ENCODE data around the gene NFE2L1.
"Not testable (repeated sequence)": the region's sequence is repeated elsewhere in the genome, so short reads cannot be mapped to it uniquely, and the experiment has no call there.

DNA sequence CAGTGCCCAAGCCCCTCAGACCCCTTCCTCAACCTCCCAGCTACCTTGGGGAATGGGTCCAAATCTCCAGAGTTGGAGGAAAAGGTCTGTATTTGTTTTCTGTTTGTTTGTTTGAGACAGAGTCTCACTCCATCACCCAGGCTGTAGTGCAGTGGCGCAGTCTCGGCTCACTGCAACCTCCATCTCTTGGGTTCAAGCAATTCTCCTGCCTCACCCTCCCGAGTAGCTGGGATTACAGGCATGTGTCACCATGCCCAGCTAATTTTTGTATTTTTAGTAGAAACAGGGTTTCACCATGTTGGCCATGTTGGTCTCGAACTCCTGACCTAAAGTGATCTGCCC lies 30.4 kb upstream of the NFE2L1 start:
- TF ChIP-seq, protein P1, sequence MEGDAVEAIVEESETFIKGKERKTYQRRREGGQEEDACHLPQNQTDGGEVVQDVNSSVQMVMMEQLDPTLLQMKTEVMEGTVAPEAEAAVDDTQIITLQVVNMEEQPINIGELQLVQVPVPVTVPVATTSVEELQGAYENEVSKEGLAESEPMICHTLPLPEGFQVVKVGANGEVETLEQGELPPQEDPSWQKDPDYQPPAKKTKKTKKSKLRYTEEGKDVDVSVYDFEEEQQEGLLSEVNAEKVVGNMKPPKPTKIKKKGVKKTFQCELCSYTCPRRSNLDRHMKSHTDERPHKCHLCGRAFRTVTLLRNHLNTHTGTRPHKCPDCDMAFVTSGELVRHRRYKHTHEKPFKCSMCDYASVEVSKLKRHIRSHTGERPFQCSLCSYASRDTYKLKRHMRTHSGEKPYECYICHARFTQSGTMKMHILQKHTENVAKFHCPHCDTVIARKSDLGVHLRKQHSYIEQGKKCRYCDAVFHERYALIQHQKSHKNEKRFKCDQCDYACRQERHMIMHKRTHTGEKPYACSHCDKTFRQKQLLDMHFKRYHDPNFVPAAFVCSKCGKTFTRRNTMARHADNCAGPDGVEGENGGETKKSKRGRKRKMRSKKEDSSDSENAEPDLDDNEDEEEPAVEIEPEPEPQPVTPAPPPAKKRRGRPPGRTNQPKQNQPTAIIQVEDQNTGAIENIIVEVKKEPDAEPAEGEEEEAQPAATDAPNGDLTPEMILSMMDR (IDR thresholded peaks at IDR 0.05): not testable (repeated sequence)
- not testable (repeated sequence) for TF ChIP-seq ZFX (IDR thresholded peaks at IDR 0.05; ENCODE audit: borderline replicate concordance)

Data from 22Rv1 (cell line).